Measurements from ENCODE around the gene GAREM2. TPM values are rescaled to one million over a fixed set of nuclear protein-coding genes. Genes with fewer than 3 reads are reported as not detected.
A peak's percentile ranks its signal among the peaks of the same experiment; 100 is the strongest.

The GAREM2 gene
- polyA plus RNA-seq, 1 of the 3 experiments (the other 2 are of a cell fraction), result 3.7 TPM

GRCh38 chr2:26182441-26182840, 9.6 kb downstream of the GAREM2 start:
- H3K79me2 ChIP-seq (ENCODE audit: insufficient read depth), result no peaks in the 10 kb centered on the region
- no peaks in the 10 kb centered on the region for H3K9me3 ChIP-seq
- POLR2A ChIA-PET, result interaction anchor here (0.5 kb wide), 1 partner anchor 187 kb away, joined by 5 read pairs; no protein-coding TSS in a partner anchor
- no peaks in the 10 kb centered on the region for H3K9me2 ChIP-seq
- H3K4me1 ChIP-seq (ENCODE audit: control insufficient read depth in 1 of 2, insufficient read depth in 2 of 2, low read depth in 1 of 2, low read length in 1 of 2), result peaks cover 0 to 7% of the 10 kb centered on the region in 2 experiments; a peak in 1 of 4 replicates
- no peak overlapping the region for H3K27ac ChIP-seq (ENCODE audit: low read depth in 2 of 2, low read length in 1 of 2)
- no peaks in the 10 kb centered on the region for H4K20me1 ChIP-seq (ENCODE audit: insufficient read depth)
- no peak overlapping the region for H3K4me2 ChIP-seq
- TF ChIP-seq, protein P1, sequence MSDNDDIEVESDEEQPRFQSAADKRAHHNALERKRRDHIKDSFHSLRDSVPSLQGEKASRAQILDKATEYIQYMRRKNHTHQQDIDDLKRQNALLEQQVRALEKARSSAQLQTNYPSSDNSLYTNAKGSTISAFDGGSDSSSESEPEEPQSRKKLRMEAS (IDR thresholded peaks at IDR 0.05; ENCODE audit: low read depth), result no peak
- TF ChIP-seq EZH2phosphoT487 (IDR thresholded peaks at IDR 0.05; ENCODE audit: borderline replicate concordance, low read depth) (no peak), TEAD4 (IDR thresholded peaks at IDR 0.05; ENCODE audit: borderline replicate concordance, insufficient read depth) (no peak), CTCF (IDR thresholded peaks at IDR 0.05) (no peak), SIN3A (IDR thresholded peaks at IDR 0.05; ENCODE audit: borderline replicate concordance, low read depth, low read length) (no peak), JUND (IDR thresholded peaks at IDR 0.05) (no peak), TCF12 (IDR thresholded peaks at IDR 0.05) (no peak), GABPA (IDR thresholded peaks at IDR 0.05; ENCODE audit: low read depth) (no peak), FOXJ3 (CRISPR knock-in tag; IDR thresholded peaks at IDR 0.05) (no peak), ELF1 (IDR thresholded peaks at IDR 0.05) (no peak), CHD2 (IDR thresholded peaks at IDR 0.05; ENCODE audit: low read length, partially characterized antibody) (no peak), RAD21 (IDR thresholded peaks at IDR 0.05; ENCODE audit: low read length) (no peak), GATA2 (CRISPR knock-in tag; IDR thresholded peaks at IDR 0.05) (no peak), RXRA (IDR thresholded peaks at IDR 0.05; ENCODE audit: borderline replicate concordance, low read depth) (no peak), NRF1 (IDR thresholded peaks at IDR 0.05; ENCODE audit: low read depth, low read length) (no peak), FOXM1 (IDR thresholded peaks at IDR 0.05; ENCODE audit: low read depth) (no peak), YY1 (IDR thresholded peaks at IDR 0.05; ENCODE audit: low read depth) (no peak), REST (IDR thresholded peaks at IDR 0.05; ENCODE audit: low read depth, low read length) (no peak)
- TF ChIP-seq, protein P2, sequence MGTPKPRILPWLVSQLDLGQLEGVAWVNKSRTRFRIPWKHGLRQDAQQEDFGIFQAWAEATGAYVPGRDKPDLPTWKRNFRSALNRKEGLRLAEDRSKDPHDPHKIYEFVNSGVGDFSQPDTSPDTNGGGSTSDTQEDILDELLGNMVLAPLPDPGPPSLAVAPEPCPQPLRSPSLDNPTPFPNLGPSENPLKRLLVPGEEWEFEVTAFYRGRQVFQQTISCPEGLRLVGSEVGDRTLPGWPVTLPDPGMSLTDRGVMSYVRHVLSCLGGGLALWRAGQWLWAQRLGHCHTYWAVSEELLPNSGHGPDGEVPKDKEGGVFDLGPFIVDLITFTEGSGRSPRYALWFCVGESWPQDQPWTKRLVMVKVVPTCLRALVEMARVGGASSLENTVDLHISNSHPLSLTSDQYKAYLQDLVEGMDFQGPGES (IDR thresholded peaks at IDR 0.05; ENCODE audit: low read depth, low read length), result no peak
- H3F3A ChIP-seq (replicated peaks; ENCODE audit: insufficient read depth), result no peaks in the 10 kb centered on the region
- CTCF ChIA-PET, result interaction anchor here (1.0 to 1.3 kb wide), 3 partner anchors 64 to 395 kb away, joined by 3 to 4 read pairs (median 3); no protein-coding TSS in a partner anchor
- H3K36me3 ChIP-seq (replicated peaks in 1 of 2; ENCODE audit: control insufficient read depth in 1 of 2, insufficient read depth in 2 of 2, low read length in 1 of 2), result no peaks in the 10 kb centered on the region
- peak; percentile 43 for DNase-seq
- WGBS (ENCODE audit: low lambda C conversion rate), result 73% methylated on average over 4 of the region's 5 CpGs
- no peak overlapping the region for H3K4me3 ChIP-seq (ENCODE audit: low read depth in 2 of 2, low read length in 1 of 2)
- no peak overlapping the region for H3K9ac ChIP-seq
- no peak overlapping the region for H2AFZ ChIP-seq (ENCODE audit: low read depth)
- H3K27me3 ChIP-seq (ENCODE audit: insufficient read depth), result no peaks in the 10 kb centered on the region
